Brain microvascular endothelial cell (primary cell): Measurements from ENCODE around the gene LRRC7.
A peak's percentile ranks its signal among the peaks of the same experiment; 100 is the strongest.

Experiments used
- DNase-seq: peaks from one replicate; pipeline ENCODE4 v3.0.0-alpha.2; 2020
- H3K27ac ChIP-seq: fragments of 250-450 bp; sonication (Bioruptor Pico); 2 replicates; pipeline ENCODE4 v1.5.1; 2020; ENCODE audit warnings: mild to moderate bottlenecking, moderate library complexity
- H3K27me3 ChIP-seq: fragments of 250-450 bp; sonication (Bioruptor Pico); replicated peaks from 2 replicates; pipeline ENCODE4 v1.5.1; 2020; ENCODE audit warnings: mild to moderate bottlenecking
- H3K36me3 ChIP-seq: fragments of 250-450 bp; sonication (Bioruptor Pico); replicated peaks from 2 replicates; pipeline ENCODE4 v1.5.1; 2020; ENCODE audit warnings: mild to moderate bottlenecking
- H3K4me3 ChIP-seq: 2 replicates; pipeline ENCODE4 v1.5.1; 2011; ENCODE audit warnings: low read depth, mild to moderate bottlenecking, control low read depth, low read length, moderate library complexity
- CTCF ChIP-seq: IDR thresholded peaks from 2 replicates; pipeline ENCODE4 v1.5.1; 2011; ENCODE audit warnings: low read depth, mild to moderate bottlenecking, moderate library complexity, low read length, control low read depth, inconsistent platforms; ENCODE audit errors: missing control alignments
- in situ Hi-C: cut with HindIII; loops from 2 replicates; pipeline ENCODE4 v1.10.0; 2017; ENCODE audit warnings: low sequenced_read_pairs, low pct_ligation_motif_present

The LRRC7 gene

GRCh38 chr1:69833536-69833935, 265.8 kb downstream of the LRRC7 start:
- DNase-seq, result no peak
- in situ Hi-C loops, result no loop called here

DNA sequence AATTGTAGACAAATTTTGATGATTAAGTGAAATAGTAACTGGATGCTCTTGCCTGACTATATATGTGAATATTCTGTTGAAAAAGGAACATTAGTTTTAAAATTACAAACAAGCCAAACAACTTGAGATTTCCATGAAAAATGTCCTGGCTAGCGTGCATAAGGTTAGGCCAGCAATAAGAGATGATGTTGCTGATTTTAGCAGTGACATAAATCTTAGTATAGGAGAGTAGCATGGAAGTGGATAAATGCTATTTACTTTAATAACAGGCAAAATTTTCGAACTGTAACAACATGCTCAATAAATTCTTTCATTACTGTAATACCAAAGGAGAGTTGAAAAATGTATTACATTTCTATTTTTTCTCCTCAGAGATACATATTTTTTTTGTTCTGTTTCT, 266.6 kb downstream of the LRRC7 start:
- no peak overlapping the region for H3K4me3 ChIP-seq
- H3K27me3 ChIP-seq, result no peaks in the 10 kb centered on the region
- in situ Hi-C loops, result no loop called here
- no peak for TF ChIP-seq CTCF
- H3K36me3 ChIP-seq, result no peaks in the 10 kb centered on the region
- H3K27ac ChIP-seq, result no peak overlapping the region
- no peak for DNase-seq

More at GRCh38 chr1:69833536-69833935, 265.8 kb downstream of the LRRC7 start:
- Histone ChIP-seq H3K27ac (no peak overlapping the region), H3K4me3 (no peak overlapping the region), H3K27me3 (no peaks in the 10 kb centered on the region), H3K36me3 (no peaks in the 10 kb centered on the region)
- TF ChIP-seq CTCF, result no peak

DNA sequence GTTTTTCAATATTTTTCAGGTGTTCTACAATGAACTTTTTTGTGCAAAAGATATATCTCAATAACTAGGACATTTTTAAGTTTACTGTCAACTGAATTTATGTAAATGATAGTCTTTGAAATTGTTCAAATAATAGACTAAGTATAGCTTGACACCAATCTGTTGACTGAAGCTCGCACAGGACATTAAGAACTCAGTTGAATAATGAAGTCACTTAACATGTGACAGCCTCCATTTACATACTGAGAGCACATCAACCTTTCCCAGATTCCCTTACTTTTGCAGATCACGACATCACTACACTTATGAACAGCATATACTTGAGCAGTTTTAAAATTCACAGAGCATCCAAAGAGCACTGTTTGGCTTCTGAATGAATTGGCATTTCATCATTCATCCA, 268.2 kb downstream of the LRRC7 start:
- no peak for TF ChIP-seq CTCF
- Histone ChIP-seq H3K4me3 (no peak overlapping the region), H3K36me3 (no peaks in the 10 kb centered on the region), H3K27me3 (no peaks in the 10 kb centered on the region), H3K27ac (no peak overlapping the region)
- in situ Hi-C loops, result no loop called here
- DNase-seq, result no peak

DNA sequence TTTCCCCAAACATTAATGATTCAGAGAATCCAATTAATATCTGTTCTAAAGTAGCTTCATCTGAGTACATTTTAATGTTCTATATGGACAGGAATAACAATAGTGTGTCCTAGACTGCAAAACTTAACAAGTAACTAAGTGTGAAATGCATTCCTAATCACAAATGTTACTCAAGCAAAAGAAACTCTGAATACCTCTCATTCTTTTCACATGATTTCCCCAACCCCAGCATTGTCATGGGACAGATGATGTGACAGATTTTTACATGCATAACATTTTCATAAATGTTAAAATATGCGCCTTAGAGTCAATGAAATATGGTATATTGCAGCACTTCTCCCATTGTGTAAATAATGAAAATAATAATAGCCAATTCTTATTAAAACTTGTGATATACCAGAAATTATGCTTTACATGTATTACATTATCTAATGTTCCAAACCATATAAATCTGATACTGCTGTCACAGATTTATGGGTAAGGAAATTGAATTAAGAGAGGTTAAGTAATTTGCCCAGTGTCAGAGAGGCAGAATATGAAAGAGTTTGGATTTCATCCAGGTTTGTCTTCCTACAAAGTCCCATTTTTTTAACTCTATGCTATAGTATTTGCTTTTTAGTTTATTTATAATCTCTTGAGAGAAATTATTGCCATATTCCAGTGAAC, 269.4 kb downstream of the LRRC7 start:
- H3K36me3 ChIP-seq, result no peaks in the 10 kb centered on the region
- H3K4me3 ChIP-seq, result no peak overlapping the region
- H3K27ac ChIP-seq, result peak overlapping the region; percentile 33
- in situ Hi-C loops, result no loop called here
- no peaks in the 10 kb centered on the region for H3K27me3 ChIP-seq
- DNase-seq, result peak; percentile 12
- TF ChIP-seq CTCF, result no peak

DNA sequence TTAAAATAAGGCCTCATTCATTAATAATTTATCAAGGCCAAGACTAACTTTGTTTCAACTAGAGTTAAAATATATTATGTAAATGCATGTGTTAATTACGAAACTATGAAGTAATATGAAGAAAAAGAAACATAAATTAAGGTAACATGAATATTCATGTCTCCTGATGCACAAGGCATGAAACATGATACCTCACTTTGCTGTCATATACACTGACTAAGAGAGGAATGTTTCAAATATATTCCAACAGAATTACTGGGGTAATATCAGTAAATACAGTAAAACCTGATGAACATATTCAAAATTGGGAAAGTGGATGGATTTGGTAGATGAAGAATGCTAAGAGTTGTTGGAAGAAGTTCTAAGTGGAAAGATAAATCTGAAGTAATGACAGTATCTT, 274.6 kb downstream of the LRRC7 start:
- Histone ChIP-seq H3K27ac (no peak overlapping the region), H3K36me3 (no peaks in the 10 kb centered on the region), H3K4me3 (no peak overlapping the region), H3K27me3 (no peaks in the 10 kb centered on the region)
- no peak for TF ChIP-seq CTCF
- no peak for DNase-seq
- in situ Hi-C loops, result no loop called here

DNA sequence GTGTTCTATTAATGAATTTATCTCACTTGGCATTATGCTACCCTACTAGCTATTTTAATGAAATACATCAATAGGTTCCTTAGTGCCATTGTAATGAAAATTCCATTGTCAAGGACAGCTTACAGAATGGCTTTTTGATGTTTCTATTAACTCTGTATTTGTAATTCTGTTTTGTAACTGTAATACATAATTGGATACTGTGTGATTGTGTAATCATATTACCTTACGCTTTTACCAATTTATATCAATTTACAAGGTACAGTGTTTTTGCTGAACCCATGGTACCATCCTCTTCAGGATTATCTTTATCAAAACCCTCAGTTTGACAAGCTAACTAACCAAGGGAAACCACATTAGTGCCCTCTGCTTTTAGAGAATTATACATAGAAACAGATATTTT, 277.9 kb downstream of the LRRC7 start:
- no peak for TF ChIP-seq CTCF
- in situ Hi-C loops, result no loop called here
- H3K36me3 ChIP-seq, result no peaks in the 10 kb centered on the region
- no peak overlapping the region for H3K27ac ChIP-seq
- H3K4me3 ChIP-seq, result no peak overlapping the region
- H3K27me3 ChIP-seq, result no peaks in the 10 kb centered on the region
- DNase-seq, result no peak
